B cell (primary cell): ENCODE results near the gene IFNG-AS1. TPM values are rescaled to one million over a fixed set of nuclear protein-coding genes. Genes with fewer than 3 reads are reported as not detected.

Experiments
- ATAC-seq: fragments of 200-7000 bp; cut with Tn5 transposase; one replicate; pipeline ENCODE4 v1.10.0; 2021; ENCODE audit warnings: low read depth, mild to moderate bottlenecking, moderate number of reproducible peaks, moderate library complexity
- CTCF ChIA-PET: fragments of 350-600 bp; sonication (Branson Sonifier 250); formaldehyde crosslinking; loops from one replicate; lab custom pipeline; 2021; ENCODE audit warnings: antibody characterized with exemption, inconsistent platforms; lab: Charles Lee
- POLR2A ChIA-PET: fragments of 350-600 bp; sonication (Branson Sonifier 250); formaldehyde crosslinking; loops from one replicate; lab custom pipeline; 2021; ENCODE audit warnings: antibody characterized with exemption; lab: Charles Lee
- DNase-seq: peaks from one replicate; pipeline ENCODE4 v3.0.0; 2013
- H2AFZ ChIP-seq: 2 replicates; pipeline ENCODE4 v1.6.1; 2012; ENCODE audit warnings: mild to moderate bottlenecking, low read depth, low read length; ENCODE audit not compliant: insufficient read depth, poor library complexity, severe bottlenecking
- H3K27ac ChIP-seq, 2 donors: 1 replicate in 1 of 2; 2 replicates in 1 of 2; pipeline ENCODE4 v1.5.1; 2012 to 2013; ENCODE audit warnings: low read length in 2 of 2, mild to moderate bottlenecking in 2 of 2, moderate library complexity in 1 of 2
- H3K27me3 ChIP-seq, 4 experiments: fragments of 200-600 bp in 1 of 4; sonication (generic) in 1 of 4; replicated peaks in 1 of 4; 1 replicate in 2 of 4; 2 replicates in 2 of 4; pipeline versions ENCODE4 v1.6.1 to v1.7.0; 2013 to 2016; ENCODE audit warnings: low read length in 3 of 4, mild to moderate bottlenecking in 2 of 4, mixed read lengths in 1 of 4, moderate library complexity in 1 of 4; ENCODE audit not compliant: insufficient read depth in 4 of 4, control insufficient read depth in 3 of 4; ENCODE audit errors: control extremely low read depth in 1 of 4
- H3K36me3 ChIP-seq, 2 experiments: replicated peaks in 1 of 2; 1 replicate in 1 of 2; 2 replicates in 1 of 2; pipeline versions ENCODE4 v1.6.1 to v1.7.1; 2013; ENCODE audit warnings: low read length in 1 of 2; ENCODE audit not compliant: insufficient read depth in 2 of 2, control insufficient read depth in 1 of 2; ENCODE audit errors: control extremely low read depth in 1 of 2, extremely low read depth in 1 of 2
- H3K4me1 ChIP-seq, 2 donors: fragments of 200-600 bp in 1 of 2; sonication (generic) in 1 of 2; 1 replicate in 1 of 2; 2 replicates in 1 of 2; pipeline versions ENCODE4 v1.5.1 to v1.6.1; 2013 to 2017; ENCODE audit warnings: low read length in 2 of 2; ENCODE audit not compliant: control insufficient read depth in 2 of 2, insufficient read depth in 2 of 2
- H3K4me2 ChIP-seq: replicated peaks from 2 replicates; pipeline ENCODE3; 2012; ENCODE audit warnings: mild to moderate bottlenecking, low read depth, low read length; ENCODE audit not compliant: poor library complexity, severe bottlenecking
- H3K4me3 ChIP-seq, 5 experiments: fragments of 200-600 bp in 1 of 5; sonication (generic) in 1 of 5; 1 replicate in 3 of 5; 2 replicates in 2 of 5; pipeline versions ENCODE4 v1.5.1 to v1.7.0; 2011 to 2016; ENCODE audit warnings: low read length in 4 of 5, mild to moderate bottlenecking in 4 of 5, low read depth in 2 of 5, control low read depth in 1 of 5, moderate library complexity in 1 of 5; ENCODE audit not compliant: insufficient read depth in 1 of 5; ENCODE audit errors: control extremely low read depth in 1 of 5, extremely low read depth in 1 of 5
- H3K79me2 ChIP-seq: fragments of 200-600 bp; sonication (generic); one replicate; pipeline ENCODE4 v1.6.0; 2016; ENCODE audit warnings: low read length; ENCODE audit not compliant: control insufficient read depth, insufficient read depth
- H3K9ac ChIP-seq: fragments of 200-600 bp; sonication (generic); 2 replicates; pipeline ENCODE4 v1.6.1; 2017; ENCODE audit warnings: mild to moderate bottlenecking, low read length, moderate library complexity
- H3K9me3 ChIP-seq, 3 donors: one replicate each; pipeline versions ENCODE4 v1.6.1 to v1.7.1; 2013; ENCODE audit warnings: low read length in 2 of 3; ENCODE audit not compliant: control insufficient read depth in 2 of 3, insufficient read depth in 1 of 3; ENCODE audit errors: control extremely low read depth in 1 of 3
- H4K20me1 ChIP-seq: 2 replicates; pipeline ENCODE4 v1.6.0; 2012; ENCODE audit warnings: mild to moderate bottlenecking, low read length; ENCODE audit not compliant: insufficient read depth, control insufficient read depth, poor library complexity, severe bottlenecking
- H3K27ac Mint-ChIP-seq: one replicate; pipeline ENCODE4 v1.8.0; 2021; ENCODE audit warnings: mixed read lengths
- H3K27me3 Mint-ChIP-seq: one replicate; pipeline ENCODE4 v1.8.0; 2021; ENCODE audit warnings: mixed read lengths
- H3K4me1 Mint-ChIP-seq: one replicate; pipeline ENCODE4 v1.8.0; 2021; ENCODE audit warnings: mixed read lengths
- H3K4me3 Mint-ChIP-seq: one replicate; pipeline ENCODE4 v1.8.0; 2021; ENCODE audit warnings: mixed read lengths
- H3K9me3 Mint-ChIP-seq: one replicate; pipeline ENCODE4 v1.8.0; 2022; ENCODE audit warnings: mixed read lengths; ENCODE audit not compliant: insufficient read depth
- EZH2 ChIP-seq: IDR thresholded peaks from 2 replicates; pipeline ENCODE4 v1.6.1; 2012; ENCODE audit warnings: borderline replicate concordance, low read depth, mild to moderate bottlenecking, moderate library complexity, low read length; ENCODE audit not compliant: insufficient read depth, poor library complexity, severe bottlenecking
- WGBS: methylation state at CpG from one replicate; pipeline ENCODE4 v1.1.5; 2013; ENCODE audit warnings: missing lambda C conversion rate; ENCODE audit not compliant: insufficient coverage; 5-methylcytosine and 5-hydroxymethylcytosine counted together
- intact Hi-C: fragments of 100-400 bp; cut with micrococcal nuclease; formaldehyde crosslinking; loops from one replicate; pipeline ENCODE4 v1.10.0; 2022
- polyA plus RNA-seq: library from polyadenylated mRNA; depleted of rRNA; stranded (reverse); fragments of >200 nt; gene quantifications from 2 replicates; pipeline ENCODE4 v1.2.3, GENCODE V29; 2012
- total RNA-seq, 2 donors: library from RNA; stranded (reverse); fragments of 120-200 nt in 1 of 2; gene quantifications; 1 replicate in 1 of 2; 2 replicates in 1 of 2; pipeline versions ENCODE4 v1.2.3 to v1.2.4, GENCODE V29; 2013 to 2022
- TF ChIP-seq, protein P1 (sequence below): fragments of 200-600 bp; IDR thresholded peaks from one replicate; pipeline ENCODE4 v1.8.0; 2022; ENCODE audit warnings: antibody characterized with exemption, mild to moderate bottlenecking

IFNG-AS1 gene
- total and polyA plus RNA-seq, 2 donors (not counting 1 experiment from before 2014, with no cell fraction given), result 1.8 to 19.0 TPM

DNA sequence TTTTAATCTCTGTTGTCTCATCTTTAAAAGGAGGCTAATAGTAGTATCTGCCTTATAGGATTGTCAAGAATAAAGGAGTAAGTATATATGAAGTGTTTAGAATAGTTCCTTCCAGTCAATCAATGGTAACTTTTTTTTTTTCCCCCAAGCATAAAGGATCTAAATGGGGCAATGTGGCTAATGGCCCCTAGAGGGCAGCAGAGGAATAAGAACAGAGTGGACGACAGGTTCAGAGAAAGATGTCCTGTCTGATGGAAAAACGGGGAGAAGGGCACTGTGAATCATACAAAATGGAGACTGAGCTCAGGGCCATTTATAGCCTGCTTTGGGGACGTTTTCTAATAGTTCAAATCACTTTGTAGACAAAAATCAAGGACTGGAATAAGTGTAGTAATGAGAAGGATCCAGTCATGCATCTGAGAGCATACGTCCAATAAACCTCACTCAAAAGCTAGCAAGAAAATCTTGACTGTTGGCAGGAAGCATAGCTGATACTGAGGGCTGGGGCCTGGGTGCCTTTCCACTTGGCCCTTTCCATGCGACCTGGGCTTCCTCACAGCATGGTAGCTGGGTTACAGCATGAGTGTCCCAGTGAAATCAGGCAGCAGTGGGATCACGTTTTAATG lies 51.3 kb downstream of the IFNG-AS1 start:
- peaks cover 11 to 15% of the 10 kb centered on the region in 2 donors for H3K4me1 ChIP-seq
- CTCF ChIA-PET, result interaction anchor here (0.6 to 6.9 kb wide), 40 partner anchors 8 to 1309 kb away, joined by 3 to 64 read pairs (median 4); no protein-coding TSS in a partner anchor
- H4K20me1 ChIP-seq, result no peaks in the 10 kb centered on the region
- Mint-ChIP-seq H3K4me3 (peak overlapping the region; percentile 1), H3K4me1 (peaks cover 20% of the 10 kb centered on the region), H3K27me3 (no peaks in the 10 kb centered on the region), H3K27ac (no peak overlapping the region), H3K9me3 (no peaks in the 10 kb centered on the region)
- POLR2A ChIA-PET, result interaction anchor here (0.7 kb wide), 1 partner anchor 51 kb away, joined by 6 read pairs; the partner anchor contains the start of gene IFNG-AS1
- 29% methylated on average over 4 of the region's 6 CpGs for WGBS
- TF ChIP-seq EZH2, result no peak
- TF ChIP-seq, protein P1, sequence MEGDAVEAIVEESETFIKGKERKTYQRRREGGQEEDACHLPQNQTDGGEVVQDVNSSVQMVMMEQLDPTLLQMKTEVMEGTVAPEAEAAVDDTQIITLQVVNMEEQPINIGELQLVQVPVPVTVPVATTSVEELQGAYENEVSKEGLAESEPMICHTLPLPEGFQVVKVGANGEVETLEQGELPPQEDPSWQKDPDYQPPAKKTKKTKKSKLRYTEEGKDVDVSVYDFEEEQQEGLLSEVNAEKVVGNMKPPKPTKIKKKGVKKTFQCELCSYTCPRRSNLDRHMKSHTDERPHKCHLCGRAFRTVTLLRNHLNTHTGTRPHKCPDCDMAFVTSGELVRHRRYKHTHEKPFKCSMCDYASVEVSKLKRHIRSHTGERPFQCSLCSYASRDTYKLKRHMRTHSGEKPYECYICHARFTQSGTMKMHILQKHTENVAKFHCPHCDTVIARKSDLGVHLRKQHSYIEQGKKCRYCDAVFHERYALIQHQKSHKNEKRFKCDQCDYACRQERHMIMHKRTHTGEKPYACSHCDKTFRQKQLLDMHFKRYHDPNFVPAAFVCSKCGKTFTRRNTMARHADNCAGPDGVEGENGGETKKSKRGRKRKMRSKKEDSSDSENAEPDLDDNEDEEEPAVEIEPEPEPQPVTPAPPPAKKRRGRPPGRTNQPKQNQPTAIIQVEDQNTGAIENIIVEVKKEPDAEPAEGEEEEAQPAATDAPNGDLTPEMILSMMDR, result peak; percentile 99
- DNase-seq (peak; percentile 79), ATAC-seq (peak; percentile 67)
- intact Hi-C loops, result loop anchor here (1.0 to 10.0 kb wide), 4 partner anchors 27 to 1034 kb away; partner anchors contain the start of gene IFNG
- H3K9ac ChIP-seq, result no peak overlapping the region
- H3K79me2 ChIP-seq, result no peaks in the 10 kb centered on the region
- no peak overlapping the region for H3K4me3 ChIP-seq
- no peaks in the 10 kb centered on the region for H3K9me3 ChIP-seq
- peak overlapping the region; percentile 30 for H2AFZ ChIP-seq
- no peaks in the 10 kb centered on the region for H3K27me3 ChIP-seq
- H3K4me2 ChIP-seq, result peak overlapping the region; percentile 33
- no peaks in the 10 kb centered on the region for H3K36me3 ChIP-seq
- H3K27ac ChIP-seq, result no peak overlapping the region

DNA sequence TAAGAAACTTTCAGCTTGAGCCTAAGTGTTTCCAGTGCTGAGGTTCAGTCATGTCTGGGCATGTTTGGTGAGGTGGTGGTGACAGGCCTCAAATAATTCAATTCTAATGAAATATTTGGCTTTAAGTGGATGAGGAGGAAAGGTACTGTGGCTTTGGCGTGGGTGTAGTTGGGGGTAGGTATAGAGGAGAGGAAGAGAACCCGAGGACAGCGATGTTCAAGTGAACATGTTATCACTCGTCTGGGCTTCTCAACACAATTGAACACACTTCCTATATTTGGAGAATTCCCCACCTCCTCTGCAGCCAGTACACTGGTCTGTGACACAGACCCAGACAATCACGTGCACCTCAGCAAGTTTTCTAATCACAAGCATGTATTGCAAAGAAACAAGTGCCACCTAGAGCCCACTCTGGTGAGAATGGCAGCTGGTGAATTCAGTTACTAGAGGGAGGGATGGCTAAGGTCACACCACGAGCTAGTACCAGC lies 53.0 kb downstream of the IFNG-AS1 start:
- ATAC-seq (peak; percentile 88), DNase-seq (peak; percentile 79)
- TF ChIP-seq, protein P1, result peak; percentile 24
- TF ChIP-seq EZH2, result no peak
- no peaks in the 10 kb centered on the region for H3K9me3 ChIP-seq
- H3K27me3 Mint-ChIP-seq, result no peaks in the 10 kb centered on the region
- H3K4me3 Mint-ChIP-seq, result peak overlapping the region; percentile 14
- peak overlapping the region; percentile 3 to 79 for H3K27ac ChIP-seq
- H3K4me1 ChIP-seq, result peaks cover 11 to 15% of the 10 kb centered on the region in 2 donors
- no peaks in the 10 kb centered on the region for H3K9me3 Mint-ChIP-seq
- H3K4me2 ChIP-seq, result peak overlapping the region; percentile 47
- no peaks in the 10 kb centered on the region for H4K20me1 ChIP-seq
- no peak overlapping the region for H2AFZ ChIP-seq
- WGBS, result 33% methylated on average over 2 of the region's 6 CpGs
- no peaks in the 10 kb centered on the region for H3K79me2 ChIP-seq
- H3K27ac Mint-ChIP-seq, result peak overlapping the region; percentile 86
- no peak overlapping the region for H3K9ac ChIP-seq
- H3K4me3 ChIP-seq, result no peak overlapping the region
- intact Hi-C loops, result loop anchor here (1.0 to 10.0 kb wide), 5 partner anchors 41 to 1033 kb away; partner anchors contain the start of gene IFNG
- ChIA-PET CTCF (interaction anchor here (0.6 to 6.9 kb wide), 10 partner anchors 11 to 773 kb away, joined by 3 to 64 read pairs (median 6); partner anchors contain the start of genes CAND1 and IFNG-AS1), POLR2A (no interaction called here)
- peaks cover 20% of the 10 kb centered on the region for H3K4me1 Mint-ChIP-seq
- no peaks in the 10 kb centered on the region for H3K36me3 ChIP-seq
- no peaks in the 10 kb centered on the region for H3K27me3 ChIP-seq
